NCI-H1092 (cell line): ENCODE data around the gene ATP6V0C.
"Not testable (repeated sequence)": the region's sequence is repeated elsewhere in the genome, so short reads cannot be mapped to it uniquely, and the experiment has no call there.

Experiments
- DNase-seq: peaks from one replicate; lab custom pipeline; 2025; lab: John Stamatoyannopoulos, UW

Gene ATP6V0C

DNA sequence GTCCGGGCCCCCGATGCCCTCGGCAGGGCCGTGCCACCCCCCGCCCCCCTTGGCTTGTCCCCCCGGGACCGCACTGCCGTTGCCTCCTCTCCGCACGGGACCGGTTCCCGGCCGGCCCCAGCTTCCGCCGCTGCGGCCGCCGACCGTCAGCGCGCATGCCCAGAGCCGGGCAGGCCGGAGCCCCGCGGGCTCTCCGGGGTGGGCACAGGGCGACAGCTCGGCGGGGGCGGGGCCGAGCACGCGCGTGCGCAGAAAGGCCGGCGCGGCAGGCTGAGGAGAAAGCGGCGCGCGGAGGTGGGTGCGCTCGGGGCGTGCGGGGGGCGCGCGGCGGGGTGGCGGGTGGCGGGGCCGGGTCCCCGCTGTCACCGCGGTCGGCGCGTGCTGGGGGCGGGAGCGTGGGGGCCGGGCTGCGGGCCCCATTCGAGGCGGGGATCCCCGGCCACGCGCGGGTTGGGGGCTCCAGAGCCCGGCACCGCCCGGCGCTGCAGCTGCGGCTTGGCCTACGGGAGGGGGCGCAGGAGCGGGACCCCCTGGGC is 38.8 kb upstream of the ATP6V0C start, which contains the start of gene TBC1D24:
Gene TBC1D24, plus strand, starts transcription at position 251 of the 536 bp plus-strand sequence. CDS start 21,022 bp downstream, outside the sequence.
- peak; percentile 77 for DNase-seq

DNA sequence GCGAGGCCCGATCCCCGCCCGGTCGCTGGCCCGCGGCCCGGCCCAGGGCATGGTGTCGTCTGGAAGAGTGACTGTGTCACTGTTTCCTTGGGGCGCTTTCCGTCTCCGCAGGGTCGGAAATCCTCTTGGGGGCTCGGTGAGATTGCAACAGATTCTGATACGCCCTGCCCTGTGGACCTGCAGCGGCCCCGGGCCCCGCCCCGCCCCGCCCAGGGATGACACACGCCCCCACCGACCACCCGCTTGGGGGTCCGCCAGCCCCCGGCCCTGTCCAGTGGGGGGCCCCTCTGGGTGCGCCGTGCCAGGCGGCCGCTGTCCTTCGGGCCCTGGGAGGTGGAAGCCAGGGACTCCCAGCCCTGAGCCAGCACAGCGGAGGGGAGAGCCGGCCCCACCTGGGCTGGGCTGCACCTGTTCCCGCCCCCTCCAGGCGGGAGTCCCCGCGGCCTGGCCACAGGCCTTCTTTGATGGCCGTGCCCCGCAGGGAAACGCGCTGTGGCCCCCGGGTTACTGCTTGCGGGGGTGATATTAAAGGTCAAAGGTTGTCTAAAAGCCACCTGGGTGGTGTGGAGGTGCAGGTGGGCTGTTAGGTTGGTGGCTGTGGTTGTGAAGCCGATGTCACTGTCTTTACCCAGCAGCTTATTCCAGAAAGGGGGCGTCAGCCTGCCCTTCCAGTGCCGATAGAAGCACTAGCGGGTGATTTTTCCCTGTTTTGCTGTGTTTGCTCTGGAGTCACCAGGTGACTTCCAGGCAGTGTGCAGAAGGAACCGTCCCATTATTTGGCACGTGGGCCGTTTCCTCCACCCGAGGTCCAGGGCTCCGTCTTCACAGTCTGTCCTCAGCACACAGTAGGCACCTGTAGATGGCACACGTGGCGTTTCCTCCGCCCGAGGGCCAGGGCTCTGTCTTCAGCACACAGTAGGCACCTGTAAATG is 38.1 kb upstream of the ATP6V0C start:
- DNase-seq: no peak

DNA sequence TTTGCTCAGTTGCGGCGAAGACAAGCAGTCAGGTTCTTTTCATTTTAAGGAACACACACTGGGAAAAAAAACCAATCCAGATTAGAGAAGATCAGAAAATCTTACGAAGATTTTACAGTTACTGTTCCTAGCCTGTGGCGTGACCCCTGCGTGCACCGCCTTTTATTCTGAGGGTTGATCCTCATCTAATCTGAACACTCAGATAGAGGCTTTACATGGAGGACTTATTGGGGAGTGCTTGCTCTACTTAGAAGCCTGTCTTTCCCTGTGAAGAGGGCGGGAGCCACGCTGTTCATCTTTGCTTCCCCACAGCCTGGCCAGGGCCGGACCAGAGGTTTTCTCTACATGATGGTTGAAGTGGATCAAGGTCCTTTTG is 37.4 kb upstream of the ATP6V0C start:
- no peak for DNase-seq

DNA sequence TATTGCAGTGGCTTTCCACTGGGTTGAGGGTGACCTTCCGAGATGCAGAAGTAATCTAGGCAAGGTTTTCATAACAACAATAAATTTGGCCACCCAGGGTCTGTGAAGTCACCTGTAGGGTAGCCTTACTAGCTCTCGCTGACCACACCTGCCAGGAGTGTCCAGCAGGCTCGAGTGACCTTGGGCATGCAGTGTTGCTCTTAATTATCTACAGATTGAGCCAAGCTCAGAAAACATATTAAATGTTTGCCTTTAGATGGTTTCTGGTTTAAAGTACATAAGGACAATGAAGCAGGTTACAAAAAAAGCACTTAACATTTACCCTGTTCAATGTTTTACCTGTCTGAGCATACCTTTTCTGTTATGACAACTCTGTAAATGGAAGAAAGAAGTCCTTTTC is 37.0 kb upstream of the ATP6V0C start:
- DNase-seq: no peak

DNA sequence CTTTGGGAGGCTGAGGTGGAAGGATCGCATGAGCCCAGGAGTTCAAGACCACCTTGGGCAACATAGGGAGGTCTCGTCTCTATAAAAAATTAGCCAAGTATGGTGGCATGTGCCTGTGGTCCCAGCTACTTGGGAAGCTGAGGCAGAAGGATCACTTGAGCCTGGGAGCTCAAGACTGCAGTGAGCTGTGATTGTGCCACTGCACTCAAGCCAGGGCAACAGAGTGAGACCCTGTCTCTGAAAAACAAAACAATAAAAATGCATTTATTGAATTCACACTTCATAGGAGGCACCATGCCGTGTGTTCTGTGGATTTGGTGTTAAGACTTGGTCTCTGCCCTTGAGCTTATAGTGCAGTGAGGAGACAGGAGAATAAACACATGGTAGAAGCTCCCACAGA is 36.4 kb upstream of the ATP6V0C start:
- DNase-seq: no peak

DNA sequence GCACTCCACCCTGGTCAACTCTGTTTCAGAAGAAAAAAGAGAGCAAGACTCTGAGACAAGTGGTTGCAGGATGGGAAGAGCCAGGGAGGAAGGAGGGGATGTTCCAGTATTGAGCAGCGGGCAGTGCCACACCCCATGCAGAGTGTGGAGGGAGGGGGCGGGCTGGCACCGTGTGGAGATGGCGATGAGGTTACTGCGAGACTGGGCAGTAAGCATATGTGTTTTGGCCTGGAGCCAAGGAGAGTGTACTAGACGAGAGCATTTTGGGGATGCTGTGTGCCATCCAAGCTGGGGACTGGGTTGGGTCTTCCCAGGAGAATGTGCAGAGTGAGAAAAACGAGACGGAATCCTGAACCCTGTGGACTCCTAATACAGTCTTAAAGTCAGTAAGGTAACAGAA is 35.5 kb upstream of the ATP6V0C start:
- DNase-seq: peak; percentile 54

DNA sequence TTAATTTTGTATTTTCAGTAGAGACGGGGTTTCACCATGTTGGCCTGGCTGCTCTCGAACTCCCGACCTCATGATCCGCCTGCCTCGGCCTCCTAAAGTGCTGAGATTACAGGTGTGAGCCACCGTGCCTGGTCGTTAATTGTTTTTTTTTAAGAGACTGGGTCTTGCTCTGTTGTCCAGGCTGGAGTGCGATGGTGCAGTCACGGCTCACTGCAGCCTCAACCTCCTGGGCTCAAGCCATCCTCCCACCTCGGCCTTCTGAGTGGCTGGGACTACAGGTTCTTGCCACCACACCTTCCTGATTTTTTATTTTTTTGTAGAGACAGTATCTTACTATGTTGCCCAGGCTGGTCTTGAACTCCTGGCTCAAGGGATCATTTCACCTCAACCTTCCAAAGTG is 33.8 kb upstream of the ATP6V0C start:
- not testable (repeated sequence) for DNase-seq

DNA sequence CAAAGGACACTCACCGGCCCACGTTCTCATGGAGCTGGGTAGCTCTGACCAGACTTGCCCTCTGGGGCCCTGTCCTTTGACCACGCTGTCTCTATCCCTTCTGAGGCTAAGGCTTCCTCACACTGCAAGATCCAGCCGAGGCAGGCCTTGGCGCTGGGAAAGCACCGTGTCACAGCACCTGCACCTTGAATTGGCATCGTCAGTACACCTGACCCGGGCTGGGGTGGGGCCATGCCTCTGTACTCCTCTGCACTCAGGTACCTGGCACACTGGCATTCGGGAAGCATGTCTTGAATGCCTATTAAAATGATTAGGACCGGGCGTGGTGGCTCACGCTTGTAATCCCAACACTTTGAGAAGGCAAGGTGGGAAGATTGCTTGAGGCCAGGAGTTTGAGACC is 32.8 kb upstream of the ATP6V0C start:
- no peak for DNase-seq

DNA sequence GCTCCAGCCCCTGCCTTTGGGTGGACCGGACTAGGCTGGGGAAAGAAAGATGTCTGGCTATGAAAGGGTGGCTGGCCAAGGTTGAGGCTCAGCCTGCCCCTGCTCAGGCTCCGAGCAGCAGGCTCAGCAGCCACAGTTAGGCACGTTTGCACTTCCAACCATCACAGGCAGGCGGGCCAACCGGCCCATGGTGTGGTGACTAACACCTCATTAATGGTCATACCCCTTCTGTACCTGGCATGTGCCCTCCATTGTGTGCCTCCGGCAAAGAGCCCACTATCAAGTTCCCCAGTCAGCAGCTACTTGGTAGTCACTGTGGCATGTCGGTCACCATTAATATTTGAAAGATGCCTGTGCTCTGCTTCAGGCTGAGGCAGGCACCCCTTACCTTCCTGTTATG is 32.1 kb upstream of the ATP6V0C start:
- DNase-seq: no peak

DNA sequence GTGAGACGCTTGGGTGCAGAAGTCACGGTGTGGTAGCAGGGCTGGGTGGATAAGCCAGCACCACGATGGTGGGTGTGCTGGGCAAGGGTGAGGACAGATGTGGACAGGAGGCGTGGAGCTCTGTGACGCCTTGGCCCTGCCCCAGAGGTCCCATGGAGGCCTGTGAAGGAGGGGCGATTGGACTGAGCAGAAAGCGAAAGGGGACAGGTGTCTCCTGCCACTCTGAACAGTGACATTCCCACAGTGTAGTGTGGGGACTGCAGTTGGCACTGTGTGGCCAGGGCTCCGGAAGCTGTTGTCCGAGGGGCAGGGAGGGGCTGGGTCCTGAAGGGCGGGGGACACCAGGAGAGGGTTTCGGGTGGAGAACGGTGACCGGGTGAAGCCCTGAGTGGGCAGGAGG is 31.5 kb upstream of the ATP6V0C start:
- no peak for DNase-seq

DNA sequence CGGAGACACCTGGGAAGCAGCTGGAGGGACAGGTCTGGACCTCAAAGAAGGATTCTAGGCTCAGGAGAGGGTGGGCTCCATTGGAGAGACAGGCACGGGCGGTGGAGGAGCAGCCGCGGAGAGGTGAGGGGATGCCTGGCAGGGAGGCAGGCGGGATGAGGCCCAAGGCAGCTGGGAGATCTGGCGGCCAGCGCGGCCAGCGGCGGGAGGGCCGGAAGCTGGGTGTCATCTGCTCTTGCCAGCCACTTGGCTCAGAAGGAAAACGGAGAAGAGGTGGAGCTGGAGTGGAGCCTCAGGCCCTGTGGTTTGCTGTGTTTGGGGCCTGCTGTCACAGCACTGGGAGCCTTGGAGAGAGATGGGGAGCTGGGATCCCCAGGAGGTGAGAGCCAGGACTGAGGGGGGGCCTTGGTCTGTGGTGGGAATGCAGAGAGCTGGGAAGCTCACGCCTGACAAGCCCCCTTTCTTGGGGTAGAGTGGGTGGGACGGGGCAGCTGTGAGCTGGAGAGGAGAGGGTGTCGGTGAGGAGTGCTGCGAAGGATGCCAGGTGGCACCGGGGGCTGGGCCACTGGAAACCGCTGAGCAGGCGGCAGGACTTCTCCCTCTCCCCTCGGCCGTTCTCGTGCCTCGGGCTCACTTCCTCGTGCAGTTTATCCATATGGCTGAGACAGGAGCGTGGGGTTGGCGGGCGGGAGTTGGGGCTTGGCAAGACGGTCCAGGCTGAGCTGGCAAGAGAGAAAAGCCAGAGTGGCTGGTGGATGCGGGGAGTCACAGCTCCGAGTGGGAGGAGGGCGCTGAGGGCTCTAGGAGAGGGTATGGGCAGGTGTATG is 30.8 kb upstream of the ATP6V0C start:
- peak; percentile 75 for DNase-seq

DNA sequence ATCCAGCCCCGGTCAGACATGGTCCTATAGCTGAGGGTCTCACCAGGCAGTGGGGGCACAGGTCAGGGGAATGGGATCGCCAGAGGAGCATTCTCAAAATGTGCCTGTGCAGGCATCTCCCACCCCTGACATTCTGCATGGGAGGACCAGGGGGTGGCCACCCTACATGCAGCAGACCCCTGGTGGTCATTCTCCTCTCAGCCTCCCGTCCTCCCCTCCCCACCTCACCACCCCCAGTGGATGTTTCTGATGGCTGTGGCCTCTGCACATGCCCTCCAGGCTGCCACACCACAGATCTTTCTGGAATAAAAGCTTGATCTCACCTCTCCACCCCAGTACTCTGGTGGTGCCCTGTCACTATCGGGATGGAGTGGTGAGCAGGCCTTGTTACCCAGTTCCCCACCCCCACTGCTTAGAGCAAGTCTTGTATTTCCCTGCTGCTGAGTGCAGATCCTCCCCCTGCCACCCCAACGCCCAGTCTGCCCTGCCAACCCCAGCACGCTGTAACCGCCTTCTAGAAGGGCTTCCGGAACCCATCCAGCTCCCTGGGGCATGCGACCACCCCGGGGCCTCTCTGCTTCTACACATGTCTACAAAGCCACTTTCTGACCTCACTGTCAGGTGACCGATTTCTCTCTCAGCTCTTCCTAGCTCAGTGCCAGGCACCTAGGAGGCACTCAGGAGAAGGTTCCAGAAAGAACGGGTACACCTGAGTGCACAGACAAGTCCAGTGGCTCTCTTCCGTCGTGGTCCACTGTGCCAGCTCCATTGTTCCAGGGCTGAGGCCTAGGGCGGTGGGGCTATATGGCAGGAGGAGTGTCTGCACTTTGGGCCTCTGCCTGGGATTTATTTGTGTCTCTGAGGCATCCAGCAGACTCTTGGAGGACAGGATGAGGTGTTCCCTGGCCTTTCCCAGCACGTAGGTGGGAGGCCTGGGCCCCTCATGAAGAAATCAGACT is 29.5 kb upstream of the ATP6V0C start:
- no peak for DNase-seq

DNA sequence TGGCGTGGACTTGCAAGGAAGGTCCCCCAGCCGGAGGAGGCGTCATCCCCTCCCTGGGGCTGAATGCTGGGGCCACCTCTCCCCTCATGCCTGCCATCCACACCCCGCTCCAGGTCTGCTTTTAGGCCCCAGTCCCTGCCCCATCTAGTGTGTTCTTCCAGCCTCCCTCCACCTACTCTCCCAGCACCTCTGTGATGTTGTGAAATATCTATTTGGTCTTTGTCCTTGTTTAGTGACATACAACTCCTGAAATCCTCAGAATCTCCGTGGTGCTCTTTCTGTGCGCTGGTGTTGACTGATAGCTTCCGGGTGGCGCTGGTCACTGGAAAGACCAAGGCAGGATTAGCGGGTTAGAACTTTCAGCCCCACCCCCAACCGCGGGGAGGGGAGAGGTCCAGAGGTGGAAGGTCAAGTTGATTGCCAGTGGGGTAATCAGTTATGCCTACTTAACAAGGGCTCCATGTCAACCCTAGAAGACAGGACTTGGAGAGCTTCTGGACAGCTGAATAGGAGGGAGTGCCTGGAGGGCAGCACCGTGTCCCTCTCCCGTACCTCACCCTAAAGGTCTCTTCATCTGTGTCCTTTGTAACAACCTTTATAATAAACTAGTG is 28.7 kb upstream of the ATP6V0C start:
- DNase-seq: no peak

DNA sequence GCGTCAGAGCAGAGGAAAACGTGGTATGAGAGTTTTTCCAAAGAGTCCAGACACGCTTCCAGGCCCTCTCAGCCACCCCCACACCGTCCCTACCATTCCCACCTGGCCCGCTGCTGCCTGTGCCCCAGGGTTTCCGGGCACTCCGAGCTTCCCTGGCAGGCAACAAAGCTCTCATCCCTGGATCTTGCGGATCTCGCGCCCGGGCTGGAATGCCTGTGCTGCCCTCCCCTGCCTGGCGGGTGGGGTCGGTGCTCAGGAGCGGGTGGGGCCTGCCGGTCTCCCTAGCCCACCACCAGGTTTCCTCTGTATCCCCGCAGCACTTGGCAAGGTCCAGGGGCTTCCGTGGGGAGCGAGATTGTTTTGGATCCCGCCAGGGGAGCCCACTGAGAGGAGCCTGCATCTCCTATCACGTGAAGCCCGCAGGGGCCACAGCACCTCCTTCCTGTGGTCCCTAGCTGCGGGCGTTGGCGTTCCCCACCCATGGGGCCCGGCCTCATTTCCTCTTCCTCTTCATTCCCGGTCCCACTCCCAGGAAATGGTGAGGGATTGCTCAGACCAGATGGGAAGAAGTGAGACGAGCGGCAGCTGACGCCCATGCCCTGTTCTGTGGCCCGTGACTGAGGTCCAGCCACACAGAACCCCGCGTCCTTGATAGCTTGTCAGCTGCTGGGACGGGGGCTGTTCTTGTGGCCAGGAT is 27.8 kb upstream of the ATP6V0C start:
- DNase-seq: no peak

DNA sequence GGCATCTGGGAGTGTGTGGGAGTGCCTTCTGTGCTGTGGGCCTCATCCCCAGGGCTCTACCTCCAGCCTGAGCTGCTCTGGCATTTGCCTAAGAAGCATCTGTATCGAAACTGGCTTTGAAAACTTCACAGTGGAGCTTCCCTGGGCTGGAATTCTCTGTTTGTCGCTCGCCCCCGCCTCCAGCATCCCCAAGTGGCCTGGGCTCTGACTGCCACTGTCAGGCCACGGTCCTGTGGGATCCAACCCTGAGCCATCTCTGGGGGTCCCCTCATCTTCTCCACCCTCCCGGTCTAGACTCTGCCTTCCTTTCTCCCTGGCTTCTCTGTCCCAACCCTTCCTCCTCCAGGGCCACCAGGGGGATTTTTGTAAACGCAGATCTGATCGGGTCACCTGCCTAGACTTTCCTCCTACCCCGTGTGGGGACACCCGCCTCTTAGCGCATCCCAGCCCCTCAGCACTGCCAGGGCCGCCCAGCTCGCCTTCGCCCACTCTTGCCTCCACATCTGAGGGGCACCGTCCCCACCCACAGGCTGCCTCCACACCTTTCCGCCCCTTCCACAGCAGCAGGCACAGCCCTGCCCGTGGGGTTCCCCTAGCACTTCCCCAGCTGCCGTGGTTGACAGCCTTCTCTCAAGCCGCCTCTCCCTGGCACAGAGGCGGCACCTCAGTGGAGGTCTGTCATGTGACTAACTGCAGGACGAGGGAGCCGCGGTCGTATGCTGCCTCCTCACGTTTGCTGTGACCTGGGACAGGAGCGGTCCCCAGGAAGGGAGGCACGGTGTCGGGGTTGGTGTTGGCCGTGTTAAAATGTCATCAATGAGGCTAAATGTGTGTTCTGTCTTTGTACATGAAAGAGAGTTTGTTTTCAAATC is 26.9 kb upstream of the ATP6V0C start:
- DNase-seq: peak; percentile 53

DNA sequence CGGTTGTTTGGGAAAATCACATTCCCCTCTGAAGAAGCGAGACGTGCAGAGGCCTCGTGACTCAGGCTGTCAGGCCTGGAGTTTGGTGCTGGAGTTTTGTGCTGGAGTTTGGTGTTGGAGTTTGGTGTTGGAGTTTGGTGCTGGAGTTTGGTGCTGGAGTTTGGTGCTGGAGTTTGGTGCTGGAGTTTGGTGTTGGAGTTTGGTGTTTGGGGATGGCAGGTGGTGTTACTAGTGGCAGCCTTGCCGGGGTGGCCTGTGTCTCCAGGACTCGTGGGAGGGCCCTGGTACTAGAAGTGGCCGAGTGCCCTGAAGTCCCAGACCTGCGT is 26.3 kb upstream of the ATP6V0C start:
- no peak for DNase-seq

DNA sequence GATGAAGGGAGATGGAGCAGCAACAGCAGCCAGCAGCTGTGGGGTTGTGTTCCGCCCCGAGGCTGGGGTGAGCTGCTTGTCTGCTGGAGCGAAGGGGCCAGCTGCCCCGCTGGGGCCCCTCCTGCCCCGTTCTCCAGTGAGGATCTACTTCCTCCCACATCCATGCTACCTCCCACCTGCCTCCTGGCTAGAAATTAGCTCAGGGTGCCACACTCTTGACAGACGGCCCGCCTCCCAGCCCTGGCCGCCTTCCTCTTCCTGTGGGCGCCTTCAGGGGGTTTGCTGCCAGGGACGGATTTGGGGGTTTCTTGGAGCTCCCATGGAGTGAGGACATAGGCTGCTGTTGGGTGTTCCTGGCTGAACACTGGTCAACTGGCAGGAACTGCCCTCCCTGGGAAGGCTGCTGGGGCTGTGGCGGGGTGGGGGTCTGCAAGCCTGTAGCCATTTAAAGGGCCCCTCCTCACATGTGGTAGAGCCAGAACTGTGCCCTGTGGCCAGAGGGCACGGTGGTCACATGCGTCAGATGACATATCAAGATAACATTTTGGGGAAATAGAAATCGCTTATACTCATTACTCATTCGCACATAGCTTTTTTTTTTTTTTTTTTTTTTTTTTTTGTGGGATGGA is 25.7 kb upstream of the ATP6V0C start:
- no peak for DNase-seq

DNA sequence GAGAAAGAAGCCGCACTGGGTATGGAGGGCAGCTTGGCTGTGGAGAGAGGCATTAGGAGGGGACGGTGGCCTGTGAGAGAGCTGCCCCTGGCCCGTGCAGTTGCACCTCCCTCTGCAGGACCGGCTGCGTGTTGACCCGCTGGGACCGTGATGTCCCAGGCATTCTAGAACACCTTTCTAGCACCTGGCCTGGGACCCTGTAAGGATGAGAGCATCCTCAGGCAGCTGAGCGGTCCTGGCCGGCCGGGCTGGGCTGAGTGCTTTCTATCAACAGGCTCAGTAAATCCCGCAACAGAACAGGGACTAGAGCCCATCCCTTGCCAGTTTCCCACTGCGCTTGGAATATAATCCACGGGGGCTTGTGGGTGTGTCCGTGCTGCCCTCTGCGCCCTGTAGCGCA is 24.2 kb upstream of the ATP6V0C start:
- DNase-seq: no peak
